HG02981 (cell line): Measurements from ENCODE around the gene POU4F3.
"Not testable (repeated sequence)": the region's sequence is repeated elsewhere in the genome, so short reads cannot be mapped to it uniquely, and the experiment has no call there.

ENCODE experiments used
- ATAC-seq: cut with Tn5 transposase; IDR thresholded peaks from one replicate; pipeline ENCODE4 v1.9.1; 2021; ENCODE audit warnings: mild to moderate bottlenecking, moderate library complexity; ENCODE audit not compliant: unreplicated experiment

The POU4F3 gene, protein sequence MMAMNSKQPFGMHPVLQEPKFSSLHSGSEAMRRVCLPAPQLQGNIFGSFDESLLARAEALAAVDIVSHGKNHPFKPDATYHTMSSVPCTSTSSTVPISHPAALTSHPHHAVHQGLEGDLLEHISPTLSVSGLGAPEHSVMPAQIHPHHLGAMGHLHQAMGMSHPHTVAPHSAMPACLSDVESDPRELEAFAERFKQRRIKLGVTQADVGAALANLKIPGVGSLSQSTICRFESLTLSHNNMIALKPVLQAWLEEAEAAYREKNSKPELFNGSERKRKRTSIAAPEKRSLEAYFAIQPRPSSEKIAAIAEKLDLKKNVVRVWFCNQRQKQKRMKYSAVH

DNA sequence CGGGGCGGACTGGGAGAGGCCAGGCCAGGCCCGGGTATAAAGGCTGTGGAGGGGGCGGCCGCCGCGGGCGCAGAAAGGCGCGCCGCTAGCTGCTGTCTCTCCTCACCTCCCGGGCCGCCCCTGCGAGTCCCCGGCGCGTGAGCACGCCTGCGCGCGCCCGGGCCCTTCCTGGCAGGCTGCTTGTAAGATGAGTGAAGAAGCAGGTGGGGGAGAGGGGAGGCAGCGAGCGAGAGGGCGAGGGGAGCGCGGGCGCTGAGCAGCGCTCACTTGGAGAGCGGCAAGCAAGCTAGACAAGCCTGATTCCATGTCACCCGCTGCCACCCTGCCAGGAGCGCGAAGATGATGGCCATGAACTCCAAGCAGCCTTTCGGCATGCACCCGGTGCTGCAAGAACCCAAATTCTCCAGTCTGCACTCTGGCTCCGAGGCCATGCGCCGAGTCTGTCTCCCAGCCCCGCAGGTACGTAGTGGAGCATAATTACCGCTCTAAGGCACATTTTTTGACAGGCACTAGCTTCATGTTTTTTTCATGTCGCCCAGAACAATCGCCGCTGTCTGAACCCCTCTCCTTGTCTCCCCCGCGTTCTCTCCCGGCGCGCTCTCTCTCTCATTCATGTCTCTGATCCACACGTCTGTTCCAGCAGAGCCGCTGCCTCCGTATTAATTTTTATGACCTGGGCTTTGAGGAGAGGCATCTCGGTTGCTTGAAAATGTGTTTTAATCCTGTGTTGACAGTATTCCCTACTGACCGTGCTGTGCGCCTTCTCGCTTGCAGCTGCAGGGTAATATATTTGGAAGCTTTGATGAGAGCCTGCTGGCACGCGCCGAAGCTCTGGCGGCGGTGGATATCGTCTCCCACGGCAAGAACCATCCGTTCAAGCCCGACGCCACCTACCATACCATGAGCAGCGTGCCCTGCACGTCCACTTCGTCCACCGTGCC lies at the start of gene POU4F3:
TSS of gene POU4F3 (plus strand) at position 66 of the 941 bp plus-strand sequence. CDS start at position 340, 274 bp downstream.
- no peak for ATAC-seq

DNA sequence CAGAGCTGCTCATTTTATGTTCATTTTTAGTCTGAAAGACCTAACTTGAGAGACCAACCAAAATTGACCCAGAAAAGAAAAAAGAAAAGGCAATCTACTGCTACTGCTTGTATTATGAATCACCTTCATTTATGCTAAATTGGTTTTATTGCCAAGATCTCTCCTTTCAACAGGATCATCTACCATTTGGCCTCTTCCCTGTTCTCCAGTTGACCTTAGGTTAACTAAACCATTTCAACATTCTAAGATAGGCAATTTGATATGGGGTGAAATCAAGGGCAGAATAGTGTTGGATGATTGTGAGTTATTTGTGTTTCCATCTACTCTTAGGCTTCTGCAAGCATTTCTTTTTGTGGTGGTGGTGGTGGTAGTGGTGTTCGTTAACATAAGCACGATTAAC lies 48.3 kb upstream of the POU4F3 start:
- ATAC-seq: no peak

DNA sequence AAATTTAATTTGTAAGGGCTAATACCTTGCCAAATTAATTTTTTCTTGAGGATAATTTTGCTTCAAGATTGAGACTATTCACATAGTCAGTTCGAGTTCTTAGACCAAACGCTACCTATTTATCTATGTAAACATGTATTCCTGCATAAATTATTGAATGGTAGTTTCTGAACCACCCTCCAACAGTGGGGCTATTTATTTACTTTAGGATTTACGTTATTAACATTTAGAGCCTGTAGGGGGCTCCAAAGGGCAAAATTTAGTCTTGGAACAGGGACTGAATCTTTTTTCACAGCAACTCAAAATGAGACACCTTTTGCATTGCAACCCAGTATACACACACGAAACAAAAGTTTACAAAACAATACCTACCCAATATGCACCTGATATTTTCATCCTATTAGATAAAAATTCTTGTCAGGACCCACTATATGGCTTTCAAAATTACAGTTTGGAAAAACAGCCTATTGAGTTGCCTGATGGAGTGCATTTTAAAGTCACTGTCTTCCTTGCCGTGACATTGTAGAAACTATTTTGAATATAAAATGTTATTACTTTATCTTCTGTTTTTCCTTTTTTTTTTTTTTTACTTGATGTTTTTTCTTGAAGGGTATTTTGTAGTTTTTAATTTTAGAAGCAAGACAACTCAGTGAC lies 47.1 kb upstream of the POU4F3 start:
- ATAC-seq: peak; percentile 91

DNA sequence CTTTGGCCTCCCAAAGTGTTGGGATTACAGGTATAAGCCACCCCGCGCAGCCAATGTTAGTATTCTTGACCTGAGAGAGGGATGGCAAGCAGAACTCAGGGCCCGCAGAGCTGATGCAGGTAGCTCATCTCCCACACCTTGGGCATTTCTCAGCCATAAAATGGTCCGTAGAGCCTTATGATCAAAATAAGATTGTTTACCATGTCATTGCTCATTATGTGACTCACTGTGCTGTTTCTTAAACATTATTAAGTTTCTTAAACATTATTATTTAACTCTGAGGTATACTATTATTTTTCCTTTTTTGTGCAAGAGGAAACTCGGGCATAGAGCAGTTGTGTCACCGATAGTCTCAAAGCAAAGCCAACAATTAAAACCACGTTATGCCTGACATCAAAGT lies 42.4 kb upstream of the POU4F3 start:
- ATAC-seq: no peak

DNA sequence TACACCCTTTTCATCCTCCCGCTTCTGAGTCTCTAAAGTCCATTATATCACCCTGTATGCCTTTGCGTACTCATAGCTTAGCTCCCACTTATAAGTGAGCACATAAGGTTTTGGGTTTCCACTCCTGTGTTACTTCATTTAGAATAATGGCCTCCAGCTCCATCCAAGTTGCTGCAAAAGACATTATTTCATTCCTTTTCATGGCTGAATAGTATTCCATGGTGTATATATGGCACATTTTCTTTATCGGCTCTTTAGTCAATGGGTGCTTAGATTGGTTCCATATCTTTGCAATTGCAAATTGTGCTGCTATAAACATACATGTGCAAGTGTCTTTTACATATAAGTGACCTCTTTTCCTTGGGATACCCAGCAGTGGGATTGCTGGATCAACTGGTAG lies 39.7 kb upstream of the POU4F3 start:
- not testable (repeated sequence) for ATAC-seq

DNA sequence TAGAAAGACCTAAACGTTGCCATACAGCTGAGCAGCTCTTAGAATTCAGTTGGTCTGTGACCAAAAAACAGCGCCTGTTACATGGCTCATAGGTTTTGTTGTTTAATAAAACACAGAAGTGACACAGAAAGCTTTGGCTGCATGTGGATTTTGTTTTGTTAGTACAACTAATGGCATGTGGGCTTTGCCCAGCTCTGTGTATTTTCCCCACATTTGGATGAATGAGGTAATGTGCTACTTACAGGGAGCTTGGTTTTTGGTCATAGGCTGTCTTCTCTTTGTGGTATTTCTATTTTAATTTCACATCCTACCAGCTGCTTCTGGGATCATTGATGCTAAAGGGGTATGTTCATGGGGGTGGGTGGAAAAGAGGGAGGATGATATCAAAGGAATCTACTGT lies 37.0 kb upstream of the POU4F3 start:
- no peak for ATAC-seq

DNA sequence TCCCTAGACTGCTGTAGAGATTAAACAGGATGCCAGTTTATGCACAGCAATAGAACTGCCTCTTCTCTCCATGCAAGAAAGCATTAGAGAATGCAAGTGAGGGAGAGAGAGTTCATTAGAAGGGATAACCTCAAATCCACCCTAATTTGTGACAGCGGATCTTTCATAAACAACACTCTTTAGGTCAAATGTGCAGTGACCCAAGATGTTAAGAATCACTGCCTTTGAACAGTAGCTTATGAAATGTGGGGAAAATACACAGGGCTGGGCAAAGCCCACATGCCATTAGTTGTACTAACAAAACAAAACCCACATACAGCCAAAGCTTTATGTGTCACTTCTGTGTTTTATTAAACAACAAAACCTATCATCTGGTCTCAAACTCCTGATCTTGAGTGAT lies 36.2 kb upstream of the POU4F3 start:
- no peak for ATAC-seq

DNA sequence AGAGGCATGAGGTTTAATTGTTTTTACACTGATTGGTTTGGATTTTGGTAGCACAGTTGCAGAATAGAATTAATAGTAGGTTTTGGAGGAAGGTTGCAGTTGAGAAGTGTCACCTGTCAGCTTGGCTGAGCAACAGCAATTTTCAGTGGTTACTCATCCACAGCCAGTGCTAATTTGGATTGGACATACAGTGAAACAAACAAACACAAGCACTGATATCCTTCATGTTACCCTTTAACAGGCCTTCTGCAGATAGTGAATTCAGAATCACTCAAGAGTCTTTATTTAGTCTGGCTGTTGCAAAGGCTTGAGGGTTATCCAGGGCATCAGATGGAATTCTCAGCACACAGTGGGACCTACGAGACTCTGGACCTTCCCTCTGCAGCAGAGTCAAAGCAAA lies 31.8 kb upstream of the POU4F3 start:
- ATAC-seq: no peak

DNA sequence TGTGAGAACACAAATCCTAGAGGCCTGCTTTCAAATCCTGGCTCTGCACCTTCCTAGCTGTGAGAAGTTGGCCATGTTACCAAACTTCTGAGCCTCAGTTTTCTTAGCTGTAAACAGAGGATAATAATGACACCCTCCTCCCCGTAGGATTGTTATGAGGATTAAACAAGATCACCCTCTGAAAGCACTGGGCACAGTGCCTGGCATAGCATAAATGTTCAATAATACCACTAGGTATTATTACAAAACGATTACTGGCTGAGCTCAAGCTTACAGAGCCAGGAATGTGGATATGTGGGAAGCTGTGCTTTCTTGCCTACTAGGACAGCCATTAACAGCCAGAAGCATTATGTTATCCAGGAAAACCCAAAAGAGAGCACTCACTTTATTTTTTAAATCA lies 30.8 kb upstream of the POU4F3 start:
- ATAC-seq: no peak

DNA sequence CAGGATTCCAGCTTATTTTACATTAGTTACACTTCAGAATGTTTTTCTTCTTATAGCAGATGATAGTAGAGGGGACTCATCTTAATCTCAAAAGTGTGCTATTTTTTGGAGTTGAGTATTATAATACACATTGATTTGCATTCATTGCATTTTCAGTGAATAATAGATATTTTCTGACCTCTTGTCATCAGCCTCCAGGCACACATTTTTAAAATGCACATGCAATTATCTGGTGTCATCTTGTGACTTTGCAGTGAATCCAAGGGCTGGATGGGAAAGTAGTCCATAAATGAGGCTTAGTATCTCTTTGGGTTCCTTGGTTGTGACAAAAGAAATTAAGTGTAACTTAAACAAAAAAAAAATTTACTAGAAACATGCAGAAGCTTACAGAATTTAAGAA lies 28.1 kb upstream of the POU4F3 start:
- no peak for ATAC-seq

DNA sequence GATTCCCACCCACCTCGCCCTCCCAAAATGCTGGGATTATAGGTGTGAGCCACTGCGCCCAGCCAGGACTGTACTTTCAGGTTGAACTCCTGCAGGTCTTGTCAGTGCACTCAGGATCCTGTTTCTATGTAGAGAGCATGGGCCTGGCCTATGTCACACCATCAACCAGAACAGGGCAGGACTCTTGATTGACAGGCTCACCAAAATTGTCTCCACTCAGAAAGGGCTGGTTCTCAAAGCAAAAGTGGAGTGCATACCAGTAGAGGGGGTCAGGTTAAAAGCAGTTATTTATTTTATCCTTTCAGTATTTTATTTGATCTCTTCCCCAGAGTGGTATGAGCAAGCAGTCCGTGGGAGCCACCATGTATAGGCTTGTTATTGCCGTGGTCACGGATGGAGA lies 27.4 kb upstream of the POU4F3 start:
- ATAC-seq: no peak

DNA sequence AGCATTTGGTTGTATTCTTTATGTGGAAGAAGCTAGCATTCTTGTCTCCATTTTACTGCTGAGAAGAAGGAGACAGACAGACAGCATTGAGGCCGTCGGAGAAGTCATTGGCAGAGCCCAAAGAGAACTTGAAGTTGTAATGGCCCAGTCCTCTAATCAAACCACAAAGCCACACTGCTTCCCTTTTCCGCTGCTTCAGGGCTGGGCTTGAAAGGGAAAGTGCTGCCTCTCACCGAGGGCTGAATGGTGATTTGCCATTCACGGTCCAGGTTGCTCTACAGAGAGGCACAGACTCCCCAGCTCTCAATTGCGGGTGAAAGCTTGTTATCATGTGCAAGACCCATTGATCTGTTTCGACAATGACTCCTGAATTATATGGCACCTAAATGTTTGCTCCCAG lies 25.6 kb upstream of the POU4F3 start:
- no peak for ATAC-seq

DNA sequence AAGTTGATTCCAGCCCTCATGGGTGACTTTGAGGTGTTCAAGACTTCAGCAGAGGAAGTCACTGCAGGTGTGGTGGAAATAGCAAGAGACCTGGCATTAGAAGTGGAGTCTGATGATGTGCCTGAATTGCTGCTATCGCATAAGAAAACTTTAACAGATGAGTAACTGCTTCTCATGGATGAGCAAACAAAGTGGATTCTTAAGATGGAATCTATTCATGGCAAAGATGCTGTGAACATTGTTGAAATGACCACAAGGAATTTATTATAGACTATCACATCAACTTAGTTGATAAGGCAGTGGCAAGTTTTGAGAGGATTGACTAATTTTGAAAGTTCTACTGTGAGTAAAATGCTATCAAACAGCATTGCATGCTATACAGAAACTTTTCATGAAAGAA lies 17.1 kb upstream of the POU4F3 start:
- ATAC-seq: no peak

DNA sequence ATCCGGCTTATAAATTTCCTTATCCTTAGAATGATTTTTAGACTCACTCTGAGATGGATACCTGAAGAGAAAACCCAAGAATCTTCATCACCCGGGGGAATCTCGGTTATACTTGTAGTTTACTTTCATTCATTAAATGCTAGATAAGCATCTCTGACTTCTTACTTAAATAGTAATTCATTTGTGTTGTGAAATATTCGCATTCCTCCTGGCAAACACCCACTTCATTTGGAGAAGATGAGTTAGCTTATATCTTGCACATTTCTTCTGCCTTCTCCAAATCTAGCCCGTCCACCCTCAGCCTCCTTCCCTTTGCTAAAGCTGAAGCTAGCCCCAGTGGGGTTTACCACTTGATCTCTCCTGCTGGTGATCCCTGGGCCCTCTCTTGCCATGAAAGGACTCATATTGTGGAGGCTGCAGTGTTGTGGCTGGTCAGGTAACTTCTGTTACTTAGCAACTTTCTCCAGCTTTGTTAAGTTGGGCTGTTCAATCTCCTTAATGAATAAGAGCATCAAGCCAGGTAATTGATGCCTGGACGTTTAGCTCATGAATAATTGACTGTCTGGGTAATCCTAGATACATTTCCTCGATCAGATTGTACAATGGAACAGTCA lies 11.3 kb upstream of the POU4F3 start:
- no peak for ATAC-seq

DNA sequence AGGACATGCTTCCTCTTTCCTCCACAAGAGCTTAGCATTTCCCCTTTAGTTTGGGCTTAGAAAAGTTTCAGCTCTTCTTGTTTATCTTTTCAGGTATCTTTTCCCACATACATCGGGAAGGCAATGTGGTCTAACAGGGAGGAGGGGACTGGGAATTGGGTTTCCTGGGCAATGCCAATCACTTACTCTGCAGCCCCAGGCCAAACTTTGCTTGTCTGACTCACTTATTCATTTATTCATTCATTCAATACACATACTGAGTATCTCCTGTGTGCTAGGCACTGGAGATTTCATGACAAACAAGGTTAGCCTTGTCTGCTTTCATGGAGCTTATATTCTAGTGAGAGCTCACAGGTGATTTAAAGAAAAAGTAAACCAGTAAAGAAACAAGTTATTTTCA lies 10.7 kb upstream of the POU4F3 start:
- ATAC-seq: no peak

DNA sequence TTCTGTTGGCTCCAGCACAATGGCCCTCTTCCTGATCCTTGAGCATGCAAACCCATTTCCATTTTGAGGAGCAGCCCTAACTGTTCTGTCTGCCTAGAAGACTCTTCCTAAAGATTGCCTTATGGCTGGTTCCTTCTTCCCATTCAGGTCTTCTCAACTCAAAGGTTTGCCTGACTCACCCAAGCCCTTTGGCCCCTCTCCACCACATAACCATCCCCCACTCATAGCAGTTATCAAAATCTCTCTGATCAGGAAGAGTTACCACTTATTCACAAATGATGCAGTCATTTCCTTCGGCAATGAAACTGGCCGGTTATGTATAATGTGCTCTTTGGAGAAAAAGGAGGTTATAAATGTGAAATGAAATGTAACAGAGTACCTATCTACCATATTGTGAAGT lies 8.9 kb upstream of the POU4F3 start:
- no peak for ATAC-seq

DNA sequence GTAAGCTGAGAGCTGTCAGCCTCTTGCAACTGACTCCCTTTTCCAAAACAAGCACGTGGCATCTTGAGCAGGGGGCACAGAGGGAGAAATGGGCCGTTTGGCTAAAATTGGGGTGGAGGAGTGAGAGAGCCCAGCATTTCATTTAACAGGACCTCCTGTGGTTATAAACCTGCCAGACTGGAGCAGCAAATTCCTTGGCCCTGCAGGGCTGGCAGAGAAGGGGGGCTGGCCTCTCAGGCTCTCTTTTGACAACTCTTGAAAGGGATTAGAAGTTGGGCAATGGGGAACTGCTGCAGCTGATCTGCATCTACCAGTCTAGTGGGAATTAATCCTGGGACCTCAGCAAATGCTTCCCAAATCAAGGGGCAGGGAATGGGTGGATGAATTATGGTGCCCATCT lies 7.2 kb upstream of the POU4F3 start:
- ATAC-seq: no peak

DNA sequence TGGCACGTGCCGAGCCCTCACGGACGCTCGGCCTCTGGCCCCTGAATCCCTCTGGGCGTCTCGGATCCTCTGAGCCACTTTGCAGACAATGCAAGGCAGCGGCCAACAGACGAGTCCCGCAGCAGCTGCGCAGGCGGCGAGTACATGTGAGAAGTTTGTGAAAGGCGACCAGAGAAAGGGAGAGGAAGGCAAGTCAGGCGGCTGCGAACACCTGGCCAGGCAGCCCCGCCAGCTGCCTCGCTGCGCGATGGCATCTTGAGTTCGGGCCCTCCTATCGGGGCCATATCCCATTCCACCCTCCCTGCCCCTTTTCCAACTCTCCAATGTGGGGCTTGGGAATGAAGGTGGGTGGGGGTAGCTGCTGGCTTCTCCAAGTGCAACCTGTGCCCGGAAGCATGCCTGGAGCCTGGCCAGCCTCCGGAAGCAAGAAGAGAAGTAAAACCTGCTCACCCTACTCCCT lies 4.5 kb upstream of the POU4F3 start:
- ATAC-seq: no peak

DNA sequence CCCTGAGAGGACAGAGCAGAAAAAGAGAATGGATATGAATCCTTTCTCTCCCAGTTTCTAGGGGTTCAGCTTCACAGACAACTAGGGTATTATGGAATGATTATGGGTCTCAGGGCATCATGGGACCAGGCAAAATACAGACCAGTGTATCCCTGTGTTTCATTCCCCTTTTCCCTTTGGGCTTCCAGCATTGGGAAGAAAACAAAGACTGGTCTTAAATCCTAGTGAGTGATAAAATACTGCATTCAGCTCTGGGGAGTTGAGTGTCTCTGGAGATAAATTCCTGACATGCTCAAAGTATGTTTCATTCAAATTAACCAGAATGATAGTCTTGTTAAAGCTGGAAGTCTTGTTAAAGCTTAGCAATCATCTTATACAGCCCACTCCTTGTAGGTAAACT lies 2.4 kb upstream of the POU4F3 start:
- ATAC-seq: no peak

DNA sequence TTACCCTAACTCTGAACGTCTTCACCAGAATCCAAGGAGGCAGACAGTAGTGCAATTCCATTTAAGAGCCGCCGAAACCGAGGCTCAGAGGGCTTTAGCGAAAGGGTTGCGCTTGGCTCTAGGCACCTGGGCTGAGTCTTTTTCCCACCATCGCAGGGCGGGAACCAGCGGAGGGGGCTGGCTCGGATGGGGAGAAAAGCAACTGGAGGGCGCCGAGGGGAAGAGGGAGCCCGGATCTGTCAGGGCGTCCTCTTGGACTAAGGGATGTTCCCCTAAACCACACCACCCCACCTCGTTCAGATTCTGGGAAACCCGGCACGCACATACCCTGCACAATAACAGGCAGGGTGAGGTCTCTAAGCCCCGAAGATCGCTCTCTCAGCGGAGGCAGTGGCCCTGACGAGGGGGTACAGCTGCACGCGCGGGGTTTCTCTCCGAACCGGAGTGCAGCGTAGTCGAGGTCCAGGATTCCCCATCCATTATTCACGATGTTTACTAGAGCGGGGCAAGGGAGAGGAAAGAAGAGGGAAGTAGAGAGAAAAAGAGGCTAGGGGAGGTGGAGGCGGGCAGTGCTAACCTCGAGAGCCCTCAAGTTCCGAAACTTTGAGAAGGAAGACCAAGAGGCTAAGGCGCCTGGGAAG lies 1.3 kb upstream of the POU4F3 start:
- ATAC-seq: no peak

DNA sequence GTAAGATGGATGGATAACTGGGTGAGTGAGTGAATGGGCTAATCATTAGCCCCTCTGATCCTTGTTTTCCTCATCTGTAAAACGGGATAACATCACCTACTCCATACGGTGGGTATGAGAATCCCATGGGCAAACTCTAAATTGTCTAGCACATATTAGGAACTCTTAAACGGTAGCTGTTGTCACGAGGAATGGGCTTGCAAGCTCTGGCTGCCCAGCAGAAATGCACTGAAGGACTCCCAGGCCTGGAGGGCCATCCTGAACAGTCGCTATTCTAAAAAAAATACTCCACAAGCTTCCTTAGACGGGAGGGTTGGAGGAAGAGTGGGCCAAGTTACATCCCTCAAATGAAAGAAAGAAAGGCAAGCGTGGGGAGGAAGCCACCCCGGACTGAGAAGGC lies 711 bp upstream of the POU4F3 start:
- no peak for ATAC-seq
